HG03565 (cell line): Measurements from ENCODE around the gene OR10J5.
"Not testable (repeated sequence)": the region's sequence is repeated elsewhere in the genome, so short reads cannot be mapped to it uniquely, and the experiment has no call there.

Experiments used
- ATAC-seq: cut with Tn5 transposase; IDR thresholded peaks from one replicate; pipeline ENCODE4 v1.9.1; 2021; ENCODE audit warnings: mild to moderate bottlenecking, moderate library complexity; ENCODE audit not compliant: unreplicated experiment

Gene OR10J5, protein sequence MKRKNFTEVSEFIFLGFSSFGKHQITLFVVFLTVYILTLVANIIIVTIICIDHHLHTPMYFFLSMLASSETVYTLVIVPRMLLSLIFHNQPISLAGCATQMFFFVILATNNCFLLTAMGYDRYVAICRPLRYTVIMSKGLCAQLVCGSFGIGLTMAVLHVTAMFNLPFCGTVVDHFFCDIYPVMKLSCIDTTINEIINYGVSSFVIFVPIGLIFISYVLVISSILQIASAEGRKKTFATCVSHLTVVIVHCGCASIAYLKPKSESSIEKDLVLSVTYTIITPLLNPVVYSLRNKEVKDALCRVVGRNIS

DNA sequence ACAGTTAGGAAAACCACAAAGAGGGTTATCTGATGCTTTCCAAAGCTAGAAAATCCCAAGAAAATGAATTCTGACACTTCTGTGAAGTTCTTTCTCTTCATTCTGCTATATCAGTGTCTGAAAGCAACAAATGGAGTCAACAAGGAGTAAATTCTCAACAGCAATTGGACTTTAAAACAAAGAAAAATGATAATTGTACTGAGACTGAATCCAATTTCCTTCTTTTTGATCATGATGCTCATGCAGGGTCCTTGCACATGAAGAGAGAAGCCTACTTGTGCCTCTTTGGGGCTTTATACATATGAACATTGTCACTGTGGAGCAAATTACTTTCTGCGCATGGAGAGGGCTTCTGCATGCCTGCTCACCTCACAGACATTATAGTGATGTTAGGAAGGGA is at the start of gene OR10J5:
Gene OR10J5, minus strand, starts transcription at position 101 of the 400 bp plus-strand sequence. Its CDS starts 0 bp downstream, at position 101.
- ATAC-seq: no peak

DNA sequence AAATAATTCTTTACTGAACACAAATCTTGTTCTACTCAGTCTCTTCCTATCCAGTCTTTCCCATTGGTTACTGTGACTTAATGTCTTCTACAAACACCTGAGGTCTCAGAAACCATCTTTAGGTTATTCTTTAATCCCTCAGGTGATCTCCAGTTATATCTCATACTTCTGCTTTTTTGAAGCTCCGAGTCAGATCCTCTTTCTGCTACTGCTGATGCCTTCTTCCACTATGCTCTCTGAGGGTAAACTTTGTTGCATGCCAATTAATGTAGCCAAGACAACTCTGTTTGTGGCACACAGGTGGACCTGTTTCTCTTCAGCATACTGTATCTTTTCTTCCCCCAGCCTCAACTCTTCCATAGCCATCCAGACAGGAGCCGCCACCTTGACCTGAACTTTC is 48.7 kb upstream of the OR10J5 start:
- ATAC-seq: no peak

DNA sequence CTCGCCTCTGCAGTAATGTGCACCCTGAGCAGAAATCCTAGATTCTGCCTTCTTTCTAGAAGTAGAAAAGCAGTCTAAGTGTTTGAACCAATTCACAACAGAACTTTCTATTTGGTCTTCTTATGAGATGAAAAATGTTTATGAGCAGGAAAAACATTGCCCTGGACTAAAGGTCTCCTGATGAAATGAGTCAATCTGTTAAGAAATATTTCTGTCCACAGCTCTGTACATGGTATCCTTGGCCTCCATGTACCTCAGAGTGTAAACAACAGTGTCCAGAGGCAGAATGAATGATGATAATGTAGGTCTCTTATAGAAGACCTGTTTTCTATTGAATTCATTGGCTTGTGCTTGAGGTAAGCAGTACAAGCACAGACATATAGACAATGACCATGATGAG is 45.6 kb upstream of the OR10J5 start:
- ATAC-seq: no peak

DNA sequence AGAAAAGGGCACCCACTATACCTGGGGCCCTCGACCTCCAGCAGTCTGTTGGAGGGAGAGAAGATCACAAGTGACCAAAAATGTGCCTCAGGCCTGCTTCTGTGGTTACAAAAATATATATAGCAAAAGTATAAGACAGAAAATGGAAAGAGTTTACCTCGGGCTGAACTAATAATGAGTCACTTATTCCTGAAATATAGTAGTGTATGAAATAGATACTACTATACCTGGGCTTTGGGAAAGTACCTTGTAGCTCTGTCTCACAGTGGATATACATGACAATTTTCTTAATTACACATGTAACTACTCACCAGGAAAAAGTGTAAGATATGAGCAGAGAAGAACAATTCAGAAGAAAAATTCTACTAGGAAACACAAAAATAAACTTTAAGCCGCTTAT is 44.5 kb upstream of the OR10J5 start:
- peak; percentile 57 for ATAC-seq

DNA sequence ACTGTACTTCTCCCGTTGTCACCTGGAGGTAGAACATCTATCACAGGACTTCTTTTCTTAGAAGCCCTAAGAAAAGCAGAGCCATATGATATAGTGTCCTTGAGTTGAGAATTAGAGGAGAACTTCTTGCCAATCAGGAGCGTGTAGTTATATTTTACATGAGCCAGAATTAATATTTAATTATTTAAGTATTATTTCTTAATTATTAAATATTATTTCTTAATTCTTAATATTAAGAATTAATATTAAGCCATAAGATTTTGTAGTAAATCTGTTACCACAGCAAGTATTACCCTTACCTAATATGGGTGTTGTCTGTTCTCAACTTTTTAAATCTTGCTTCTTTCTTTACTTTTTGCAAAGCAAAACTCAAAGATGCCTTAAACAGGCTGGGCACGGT is 41.6 kb upstream of the OR10J5 start:
- ATAC-seq: no peak

DNA sequence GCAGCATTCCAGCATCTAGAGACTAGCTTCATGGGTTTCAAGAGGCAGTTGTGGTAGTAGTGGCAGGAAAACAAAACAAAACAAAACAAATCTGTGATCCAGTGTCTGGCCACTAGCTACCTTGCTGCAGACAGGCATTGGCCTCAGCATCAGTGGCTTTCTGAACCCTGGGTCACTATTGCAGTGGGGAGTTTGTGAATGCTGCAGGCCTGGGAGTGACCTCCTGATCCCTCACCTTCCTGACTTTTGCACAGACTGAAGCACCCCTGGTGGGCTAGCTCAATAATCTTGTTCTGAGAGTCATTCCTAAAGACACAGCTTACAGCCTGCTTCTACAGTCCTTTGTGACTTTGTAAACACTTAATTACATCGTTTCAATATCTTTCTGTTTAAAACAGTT is 26.9 kb upstream of the OR10J5 start:
- ATAC-seq: no peak

DNA sequence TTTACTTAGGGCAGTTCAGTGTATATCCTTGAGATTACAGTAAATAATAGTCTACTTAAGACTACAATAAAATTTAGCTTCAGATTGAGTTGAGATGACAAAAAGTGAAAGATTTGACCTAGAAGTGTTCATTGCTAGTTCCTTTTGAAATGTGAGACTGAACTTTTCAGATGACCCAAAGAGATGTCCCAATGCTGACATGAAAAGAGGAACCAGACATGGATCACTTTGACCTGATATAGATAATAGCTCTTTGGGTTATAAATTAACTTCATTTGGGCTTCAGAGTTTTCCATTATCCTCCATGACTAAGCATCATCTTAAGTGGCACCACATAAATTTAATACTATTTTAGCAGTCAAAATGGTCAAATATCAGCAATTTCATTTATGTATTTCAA is 25.7 kb upstream of the OR10J5 start:
- no peak for ATAC-seq

DNA sequence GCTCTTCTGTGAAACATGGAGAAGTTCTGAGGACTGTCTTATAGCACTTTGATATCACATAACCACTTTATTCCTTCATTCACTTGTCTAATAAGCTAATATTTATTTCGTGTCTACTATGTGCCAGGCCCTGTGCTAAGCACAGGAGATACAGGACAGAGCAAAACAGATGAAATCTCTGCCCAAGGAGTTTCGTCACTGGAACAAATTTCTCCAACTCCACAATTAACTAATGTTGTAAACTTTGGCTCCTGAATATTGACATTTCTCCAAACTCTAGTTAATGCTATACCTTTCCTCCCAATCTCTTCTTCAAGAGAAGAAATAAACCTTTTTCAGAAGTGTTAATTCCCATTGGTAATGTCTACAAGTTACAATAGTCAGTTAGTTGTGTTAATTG is 24.8 kb upstream of the OR10J5 start:
- ATAC-seq: no peak

DNA sequence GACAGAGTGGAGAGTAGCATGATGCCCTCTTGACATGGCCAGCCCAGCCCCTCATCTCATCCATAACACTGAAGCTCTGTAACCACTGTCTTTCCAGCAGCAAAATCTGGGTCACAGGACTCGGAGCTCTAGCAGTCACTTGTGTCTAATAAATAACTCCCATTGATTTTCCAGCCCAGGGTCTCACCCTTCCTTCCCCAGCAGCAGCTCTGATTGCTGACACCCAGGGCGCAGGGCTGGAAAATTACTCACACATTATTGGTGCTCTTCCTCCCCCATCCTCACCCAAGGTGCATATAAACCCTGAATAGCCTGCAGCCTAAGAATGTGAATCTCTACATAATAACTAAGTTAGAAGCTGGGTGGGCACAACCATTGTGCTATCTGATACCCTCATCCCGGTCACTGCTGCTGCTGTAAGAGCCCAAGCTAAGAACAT is 21.1 kb upstream of the OR10J5 start:
- no peak for ATAC-seq

DNA sequence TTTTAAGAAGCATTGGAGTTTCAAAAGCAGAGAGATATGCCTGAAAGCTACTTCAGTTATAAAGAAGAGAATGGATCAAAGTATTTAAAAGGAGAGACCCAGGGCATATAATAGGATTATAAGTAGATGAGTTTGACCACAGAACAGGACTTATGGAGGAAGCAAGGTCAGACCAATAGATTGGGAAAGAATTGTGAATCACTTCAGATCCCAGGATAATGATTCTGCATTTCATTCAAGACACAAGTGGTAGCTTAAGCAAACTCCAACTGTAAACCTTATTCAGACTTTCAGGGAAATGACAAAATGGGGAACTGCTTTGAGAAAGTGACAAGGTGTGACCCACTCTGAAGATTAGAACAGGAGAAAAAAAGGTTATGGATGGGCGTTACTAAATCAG is 18.9 kb upstream of the OR10J5 start:
- no peak for ATAC-seq

DNA sequence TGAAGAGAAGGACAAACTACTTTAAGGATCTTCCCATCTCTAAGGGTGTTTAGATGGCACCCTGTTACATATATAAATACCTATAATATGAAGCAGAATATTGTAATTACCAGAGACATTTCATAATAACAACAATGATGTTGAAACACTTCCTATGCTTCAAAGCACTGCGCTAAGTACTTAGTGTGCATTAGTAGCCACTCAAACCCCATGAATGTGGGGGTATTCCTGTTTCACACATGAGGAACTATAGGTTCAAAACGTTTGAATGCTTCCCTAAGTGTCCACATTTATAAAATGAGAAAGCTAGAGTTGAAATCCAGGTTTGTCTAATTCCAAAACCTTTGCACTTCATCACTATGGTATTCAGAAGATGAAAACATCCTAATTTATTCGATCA is 18.5 kb upstream of the OR10J5 start:
- ATAC-seq: no peak

DNA sequence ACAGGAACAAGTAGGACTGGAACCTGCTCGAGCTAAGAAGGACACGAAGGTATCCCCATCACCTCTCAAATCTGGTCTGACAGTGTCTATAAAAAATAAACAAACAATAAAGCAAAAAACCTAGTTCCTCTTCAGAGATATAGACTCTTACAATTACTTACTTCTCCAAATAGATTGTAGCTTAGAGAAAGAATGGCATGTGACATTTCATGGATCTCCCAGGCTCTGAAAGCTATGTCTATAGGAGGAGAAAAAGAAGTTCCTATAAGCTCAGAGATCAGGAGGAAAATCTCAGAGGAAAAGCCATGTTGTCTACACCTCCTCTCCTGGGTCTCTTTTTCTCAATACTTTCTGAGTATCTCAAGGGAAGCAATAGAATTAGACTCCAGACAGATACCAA is 12.3 kb upstream of the OR10J5 start:
- ATAC-seq: no peak

DNA sequence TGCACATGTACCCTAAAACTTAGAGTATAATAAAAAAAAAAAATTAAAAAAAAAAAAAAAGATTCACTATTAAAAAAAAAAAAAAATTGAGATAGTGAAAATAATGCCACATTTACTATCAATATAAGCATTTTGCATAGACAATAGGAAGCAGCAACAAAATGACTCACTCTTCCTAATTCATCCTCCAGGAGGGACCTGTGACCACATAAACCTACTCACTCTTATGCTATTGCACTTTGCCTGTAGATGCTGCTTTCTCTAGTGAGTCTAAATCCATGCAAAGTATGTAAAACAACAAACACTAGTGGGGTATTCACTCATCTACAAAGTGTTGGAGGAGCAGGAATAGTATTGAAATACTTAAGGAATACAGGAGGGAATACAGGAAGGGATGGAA is 2.9 kb downstream of the OR10J5 start:
- ATAC-seq: no peak

DNA sequence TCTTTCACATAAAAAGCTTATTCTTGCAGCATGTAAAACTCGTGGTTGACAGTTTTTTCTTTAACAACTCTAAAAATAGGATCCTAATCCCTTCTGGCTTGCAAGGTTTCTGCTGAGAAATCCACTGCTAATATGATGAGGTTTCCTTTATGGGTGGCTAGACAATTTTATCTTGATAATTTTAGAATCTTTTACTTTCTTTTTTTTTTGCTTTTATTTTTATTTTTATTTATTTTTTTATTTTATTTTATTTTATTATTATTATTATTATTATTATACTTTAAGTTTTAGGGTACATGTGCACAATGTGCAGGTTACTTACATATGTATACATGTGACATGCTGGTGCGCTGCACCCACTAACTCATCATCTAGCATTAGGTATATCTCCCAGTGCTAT is 11.0 kb downstream of the OR10J5 start:
- not testable (repeated sequence) for ATAC-seq

DNA sequence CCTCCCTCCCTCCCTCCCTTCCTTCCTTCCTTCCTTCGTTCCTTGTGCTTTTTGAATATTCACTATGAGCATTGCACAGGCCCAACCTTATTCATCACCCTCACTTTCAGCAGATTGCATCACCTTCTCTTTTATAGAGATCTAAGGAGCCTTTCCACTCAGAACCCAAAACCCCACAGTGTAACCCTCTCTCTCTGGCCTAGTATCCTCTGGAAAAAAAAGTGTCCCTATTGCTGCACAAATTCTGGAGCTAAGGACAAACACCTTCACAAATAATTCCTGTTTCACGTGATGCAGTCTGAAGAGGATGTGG is 25.6 kb downstream of the OR10J5 start:
- no peak for ATAC-seq

DNA sequence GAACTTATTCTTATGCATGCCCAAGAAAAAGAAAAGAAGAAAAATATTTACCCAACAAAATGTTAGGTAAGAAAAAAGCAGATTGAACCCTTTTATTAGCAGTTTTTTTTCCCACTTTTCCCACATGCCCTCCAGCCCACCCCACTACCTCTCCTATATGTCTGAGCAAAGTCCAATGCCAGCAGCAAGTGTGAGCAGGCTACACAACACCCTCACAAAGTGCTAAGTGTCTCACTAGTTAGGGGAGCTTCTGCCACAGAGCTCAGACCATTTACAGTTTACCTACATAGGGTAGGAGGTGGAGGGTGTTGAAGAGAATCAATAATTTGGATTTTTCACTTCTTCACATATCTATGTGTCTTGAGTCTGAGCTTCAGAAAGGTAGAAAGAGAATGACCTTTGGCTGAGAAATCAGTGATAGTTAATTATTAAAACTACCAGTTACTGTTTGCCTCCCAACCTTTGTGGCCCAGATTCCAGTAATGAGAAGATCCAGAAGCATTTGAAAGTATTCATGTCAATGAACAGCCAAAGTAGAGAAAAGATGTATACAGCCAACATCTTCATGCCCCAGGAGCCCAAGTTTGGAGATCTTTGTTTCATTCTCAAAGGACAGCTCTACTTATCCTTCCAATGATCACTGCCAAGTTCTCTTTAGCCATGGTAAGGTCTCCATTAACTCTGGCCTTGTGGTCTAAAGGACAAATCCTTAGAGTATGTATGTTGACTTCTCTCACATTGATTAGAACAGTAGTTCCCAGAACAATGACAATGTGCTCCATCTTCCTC is 26.2 kb downstream of the OR10J5 start:
- ATAC-seq: no peak

DNA sequence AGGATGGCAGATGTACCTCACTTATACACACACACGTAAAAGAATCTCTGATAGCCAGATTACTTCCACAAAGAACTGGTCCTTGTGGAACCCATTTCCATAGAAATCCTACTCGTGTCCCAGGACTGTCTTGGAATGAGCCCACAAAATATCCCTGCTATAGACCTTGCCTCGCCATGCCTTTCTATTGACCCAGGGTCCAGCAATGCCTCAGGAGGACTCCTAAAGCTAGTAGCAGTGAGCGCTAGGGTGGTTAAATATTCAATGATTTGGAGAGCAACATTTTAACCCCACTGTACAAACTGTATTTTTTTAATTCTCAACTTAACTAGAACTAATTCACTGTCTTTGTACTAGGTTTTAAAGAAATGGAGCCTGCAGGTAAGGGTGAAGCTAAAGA is 26.9 kb downstream of the OR10J5 start:
- ATAC-seq: no peak

DNA sequence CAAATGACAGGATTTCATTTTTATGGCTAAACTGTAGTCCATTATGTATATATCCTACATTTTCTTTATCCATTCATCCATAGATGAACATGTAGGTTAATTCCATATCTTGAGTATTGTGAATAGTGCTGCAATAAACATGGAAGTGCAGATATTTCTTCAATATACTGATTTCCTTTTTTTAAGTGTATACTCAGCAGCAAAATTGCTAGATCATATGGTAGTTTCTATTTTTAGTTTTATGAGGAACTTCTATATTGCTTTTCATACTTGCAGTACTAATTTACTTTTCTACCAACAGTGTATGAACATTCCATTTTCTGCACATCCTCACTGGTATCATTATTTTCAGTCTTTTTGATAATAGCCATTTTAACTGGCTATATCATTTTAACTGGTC is 30.1 kb downstream of the OR10J5 start:
- no peak for ATAC-seq

DNA sequence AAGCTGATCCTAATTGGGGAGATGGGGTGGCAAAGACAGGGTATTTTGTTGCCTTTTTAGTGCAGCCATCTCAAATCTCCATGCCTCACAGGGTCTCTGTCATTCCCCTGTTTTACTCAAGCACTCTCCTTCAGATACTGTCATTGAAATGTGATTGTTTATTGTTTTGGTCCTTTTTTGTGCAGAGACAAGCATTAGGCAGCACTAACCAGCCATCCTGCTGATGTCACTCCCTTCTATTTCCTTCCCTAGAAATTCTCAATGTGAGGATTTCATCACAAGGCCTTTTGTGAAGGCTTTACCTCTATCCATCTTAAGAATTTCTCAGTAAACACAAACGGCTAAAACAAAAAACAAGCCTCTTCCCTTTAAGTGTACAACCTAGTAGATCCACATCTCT is 34.7 kb downstream of the OR10J5 start:
- no peak for ATAC-seq

DNA sequence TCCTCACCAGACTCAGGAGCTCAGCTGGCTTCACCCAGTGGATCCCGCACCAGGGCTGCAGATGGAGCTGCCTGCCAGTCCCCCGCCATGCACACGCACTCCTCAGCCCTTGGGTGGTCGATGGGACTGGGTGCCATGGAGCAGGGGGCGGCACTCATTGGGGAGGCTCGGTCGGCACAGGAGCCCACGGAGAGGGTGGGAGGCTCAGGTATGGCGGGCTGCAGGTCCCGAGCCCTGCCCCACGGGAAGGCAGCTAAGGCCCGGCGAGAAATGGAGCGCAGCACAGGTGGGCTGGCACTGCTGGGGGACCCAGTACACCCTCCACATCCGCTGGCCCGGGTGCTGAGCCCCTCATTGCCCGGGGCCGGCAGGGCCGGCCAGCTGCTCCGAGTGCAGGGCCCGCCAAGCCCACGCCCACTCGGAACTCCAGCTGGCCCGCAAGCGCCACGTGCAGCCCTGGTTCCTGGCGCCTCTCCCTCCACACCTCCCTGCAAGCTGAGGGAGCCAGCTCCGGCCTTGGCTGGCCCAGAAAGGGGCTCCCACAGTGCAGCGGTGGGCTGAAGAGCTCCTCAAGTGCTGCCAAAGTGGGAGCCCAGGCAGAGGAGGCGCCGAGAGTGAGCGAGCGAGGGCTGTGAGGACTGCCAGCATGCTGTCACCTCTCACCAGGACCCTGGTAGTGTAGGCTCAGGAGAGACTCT is 41.1 kb downstream of the OR10J5 start:
- ATAC-seq: not testable (repeated sequence)

DNA sequence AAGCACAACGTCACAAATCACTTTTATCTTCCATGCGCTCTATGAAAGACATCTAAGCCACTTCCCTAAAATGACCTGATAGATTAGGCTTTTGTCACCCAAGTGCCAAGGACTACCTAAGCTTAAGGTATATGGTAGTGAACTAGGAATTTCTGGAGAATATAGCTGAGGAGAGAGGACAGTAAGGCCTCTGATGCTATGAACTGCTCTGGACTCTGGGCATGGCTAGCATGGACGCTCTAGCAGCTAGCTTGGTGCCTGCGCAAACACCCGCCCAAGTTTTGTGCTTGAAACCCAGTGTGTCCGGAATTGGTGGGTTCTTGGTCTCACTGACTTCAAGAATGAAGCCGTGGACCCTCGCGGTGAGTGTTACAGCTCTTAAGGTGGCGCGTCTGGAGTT is 42.5 kb downstream of the OR10J5 start:
- no peak for ATAC-seq
